A549 (cell line): ENCODE measurements around the gene POLE2. TPM values are rescaled to one million over a fixed set of nuclear protein-coding genes. Genes with fewer than 3 reads are reported as not detected.

Experiments used
- ATAC-seq, 2 experiments: fragments of 200-7000 bp in 1 of 2; fragments of >200 bp in 1 of 2; cut with Nextera tagmentation in 1 of 2; cut with Tn5 transposase in 1 of 2; 3 replicates each; pipeline versions ENCODE4 v1.8.0 to v1.9.1; 2018 to 2020; ENCODE audit warnings: mild to moderate bottlenecking in 1 of 2, moderate library complexity in 1 of 2
- CTCF ChIA-PET: fragments of 300-600 bp; sonication (Branson Sonifier 250); formaldehyde crosslinking; extraction: SDS; loops from one replicate; lab custom pipeline; 2021; ENCODE audit warnings: antibody characterized with exemption, inconsistent platforms; lab: Yijun Ruan, JAX
- POLR2A ChIA-PET: fragments of 350-600 bp; formaldehyde crosslinking; extraction: SDS; loops from one replicate; lab custom pipeline; 2021; ENCODE audit warnings: antibody characterized with exemption, inconsistent platforms; lab: Yijun Ruan, JAX
- DNase-seq, 2 experiments: peaks; one replicate each; pipeline versions ENCODE4 v3.0.0 to v3.0.0-alpha.2; 2011 to 2016; ENCODE audit warnings: low read depth in 1 of 2, low spot score in 1 of 2
- FAIRE-seq: peaks from 2 replicates; lab custom pipeline; 2011; peaks lifted over from hg19 to GRCh38; lab: Jason Lieb, UNC
- H3K27ac ChIP-seq, 2 experiments: fragments of >200 bp; sonication (Bioruptor Twin); formaldehyde crosslinking; 3 replicates each; pipeline ENCODE4 v1.5.1; 2016 to 2017
- H3K4me1 ChIP-seq: fragments of >200 bp; sonication (Bioruptor Twin); formaldehyde crosslinking; 3 replicates; pipeline ENCODE4 v1.6.1; 2016
- H3K4me2 ChIP-seq: fragments of >200 bp; sonication (Bioruptor Twin); formaldehyde crosslinking; 3 replicates; pipeline ENCODE4 v1.6.1; 2016
- H3K4me3 ChIP-seq: fragments of >200 bp; sonication (Bioruptor Twin); formaldehyde crosslinking; 3 replicates; pipeline ENCODE4 v1.5.1; 2016
- H3K9me3 ChIP-seq: fragments of >200 bp; sonication (Bioruptor Twin); formaldehyde crosslinking; 3 replicates; pipeline ENCODE4 v1.6.1; 2016
- BCL3 ChIP-seq: fragments of >200 bp; sonication (Bioruptor Twin); formaldehyde crosslinking; IDR thresholded peaks from 3 replicates; pipeline ENCODE4 v1.6.1; 2016
- BHLHE40 ChIP-seq: IDR thresholded peaks from 2 replicates; pipeline ENCODE4 v1.6.1; 2012; ENCODE audit warnings: low read depth, low read length, inconsistent platforms
- CBX8 ChIP-seq: fragments of 200-600 bp; sonication (generic); IDR thresholded peaks from 2 replicates; pipeline ENCODE4 v1.6.1; 2016
- CEBPB ChIP-seq, 2 experiments: fragments of >200 bp in 1 of 2; sonication (Bioruptor Twin) in 1 of 2; formaldehyde crosslinking in 1 of 2; IDR thresholded peaks; 2 replicates each; pipeline ENCODE4 v1.6.1; 2012 to 2016
- CHD4 ChIP-seq: fragments of 200-600 bp; sonication (generic); IDR thresholded peaks from 2 replicates; pipeline ENCODE4 v1.6.1; 2016; ENCODE audit warnings: antibody characterized with exemption, mild to moderate bottlenecking, borderline replicate concordance
- E2F6 ChIP-seq: IDR thresholded peaks from 2 replicates; pipeline ENCODE4 v1.6.1; 2012; ENCODE audit warnings: low read depth, borderline replicate concordance
- ELK1 ChIP-seq: fragments of 150-350 bp; IDR thresholded peaks from 2 replicates; pipeline ENCODE4 v1.6.1; 2014; ENCODE audit warnings: low read depth, mild to moderate bottlenecking, low read length
- EP300 ChIP-seq, 2 experiments: fragments of >200 bp; sonication (Bioruptor Twin); formaldehyde crosslinking; IDR thresholded peaks; 2 replicates in 1 of 2; 3 replicates in 1 of 2; pipeline ENCODE4 v1.6.1; 2016 to 2017
- ESRRA ChIP-seq: fragments of 150-350 bp; IDR thresholded peaks from 2 replicates; pipeline ENCODE4 v1.6.1; 2014; ENCODE audit warnings: mild to moderate bottlenecking, low read length, borderline replicate concordance
- HOXB13 ChIP-seq: fragments of 250-450 bp; sonication (Bioruptor Pico); IDR thresholded peaks from 2 replicates; pipeline ENCODE4 v1.5.0; 2020; ENCODE audit warnings: low read depth, mild to moderate bottlenecking, moderate library complexity
- HOXB5 ChIP-seq: fragments of 250-450 bp; sonication (Bioruptor Pico); IDR thresholded peaks from 2 replicates; pipeline ENCODE4 v1.5.0; 2020; ENCODE audit warnings: mild to moderate bottlenecking, moderate library complexity
- JUN ChIP-seq, 2 experiments: fragments of >200 bp; sonication (Bioruptor Twin); formaldehyde crosslinking; IDR thresholded peaks; 2 replicates in 1 of 2; 3 replicates in 1 of 2; pipeline ENCODE4 v1.6.1; 2016 to 2017
- MAX ChIP-seq: IDR thresholded peaks from 2 replicates; pipeline ENCODE4 v1.6.1; 2012
- MYC ChIP-seq: IDR thresholded peaks from 2 replicates; pipeline ENCODE4 v1.6.1; 2012; ENCODE audit warnings: mild to moderate bottlenecking, inconsistent platforms, low read length, improper control_type of control experiment, borderline replicate concordance
- NR3C1 ChIP-seq: fragments of >200 bp; sonication (Bioruptor Twin); formaldehyde crosslinking; IDR thresholded peaks from 3 replicates; pipeline ENCODE4 v1.6.1; 2017
- PHF8 ChIP-seq: fragments of 200-600 bp; sonication (generic); IDR thresholded peaks from 2 replicates; pipeline ENCODE4 v1.6.1; 2016; ENCODE audit warnings: low read depth, mild to moderate bottlenecking, antibody characterized with exemption, moderate library complexity, borderline replicate concordance
- POLR2A ChIP-seq: IDR thresholded peaks from 2 replicates; pipeline ENCODE4 v1.6.1; 2012; ENCODE audit warnings: mild to moderate bottlenecking, low read length
- RAD21 ChIP-seq, 2 experiments: fragments of >200 bp in 1 of 2; sonication (Bioruptor Twin) in 1 of 2; formaldehyde crosslinking in 1 of 2; IDR thresholded peaks in 1 of 2; conservative IDR thresholded peaks in 1 of 2; 2 replicates in 1 of 2; 3 replicates in 1 of 2; pipeline ENCODE4 v1.6.1; 2012 to 2018; ENCODE audit warnings: inconsistent platforms in 1 of 2
- TFCP2L1 ChIP-seq: fragments of 250-450 bp; sonication (Bioruptor Pico); IDR thresholded peaks from 2 replicates; pipeline ENCODE4 v1.5.0; 2021; ENCODE audit warnings: mild to moderate bottlenecking
- TP53 ChIP-seq: fragments of 250-450 bp; sonication (Bioruptor Pico); IDR thresholded peaks from 2 replicates; pipeline ENCODE4 v1.5.0; 2021; ENCODE audit warnings: mild to moderate bottlenecking, moderate library complexity
- ZC3H11A ChIP-seq: fragments of 450-650 bp; IDR thresholded peaks from 2 replicates; pipeline ENCODE4 v1.6.1; 2014; ENCODE audit warnings: antibody characterized with exemption, mild to moderate bottlenecking
- WGBS: methylation state at CpG from one replicate; pipeline ENCODE4 v1.1.6; 2017; ENCODE audit errors: missing lambda C conversion rate; 5-methylcytosine and 5-hydroxymethylcytosine counted together
- polyA plus RNA-seq, 4 experiments: library from polyadenylated mRNA; depleted of rRNA in 3 of 4; stranded (reverse); fragments of >200 nt; fragmentation: RNase III in 1 of 4; extraction: RNeasy Plus Mini Kit Qiagen cat#74134 plus additional on column Dnase treatment in 1 of 4; gene quantifications; 2 replicates in 3 of 4; 3 replicates in 1 of 4; pipeline ENCODE4 v1.2.3, GENCODE V29; 2011 to 2017

POLE2 gene
- polyA plus RNA-seq, 2 of the 4 experiments (the other 2 are of a cell fraction), result 20.2 to 28.1 TPM

- WGBS, result 97% methylated on average over 3 of the region's 3 CpGs
- DNase-seq (no peak), FAIRE-seq (no peak), ATAC-seq (no peak)
- POLR2A ChIA-PET, result no interaction called here
- Histone ChIP-seq H3K27ac (no peak overlapping the region), H3K4me3 (no peak overlapping the region), H3K9me3 (no peaks in the 10 kb centered on the region), H3K4me2 (no peak overlapping the region), H3K4me1 (peaks cover 35% of the 10 kb centered on the region)
- TF ChIP-seq TP53 (no peak), ZC3H11A (no peak), ESRRA (no peak), CEBPB (IDR thresholded peaks at IDR 0.05) (no peak), TFCP2L1 (CRISPR knock-in tag) (no peak), BHLHE40 (no peak), ELK1 (no peak), CHD4 (no peak), EP300 (IDR thresholded peaks at IDR 0.05) (no peak), PHF8 (no peak)
- CTCF ChIA-PET, result interaction anchor here (0.6 to 1.5 kb wide), 4 partner anchors 17 to 263 kb away, joined by 3 to 5 read pairs (median 3); partner anchors contain the start of genes MGAT2, POLE2 and RPL36AL
Measured at GRCh38 chr14:49637534-49638078, 50.4 kb downstream of the POLE2 start.

GRCh38 chr14:49636866-49637265 is 51.1 kb downstream of the POLE2 start:
- Histone ChIP-seq H3K4me2 (peak overlapping the region; percentile 76), H3K4me3 (no peak overlapping the region), H3K9me3 (no peaks in the 10 kb centered on the region), H3K4me1 (peaks cover 31% of the 10 kb centered on the region), H3K27ac (no peak overlapping the region)
- ChIA-PET CTCF (interaction anchor here (1.0 to 1.5 kb wide), 2 partner anchors 11 to 52 kb away, joined by 3 to 4 read pairs; partner anchors contain the start of gene POLE2), POLR2A (interaction anchor here (3.2 kb wide), 1 partner anchor 131 kb away, joined by 43 read pairs; the partner anchor contains the start of gene KLHDC2)
- ATAC-seq (no peak), FAIRE-seq (no peak), DNase-seq (no peak)
- TF ChIP-seq RAD21 (conservative IDR thresholded peaks at IDR 0.05 in 1 of 2, IDR thresholded peaks at IDR 0.05 in 1 of 2), result no peak
- WGBS, result 100% methylated on average over 1 of the region's 1 CpG

GRCh38 chr14:49634547-49635334 is 53.3 kb downstream of the POLE2 start, which contains the start of gene DNAAF2:
DNAAF2 (minus strand) TSS chr14:49635244; CDS start chr14:49635149, 95 bp downstream.
- TF ChIP-seq MYC, result peak; percentile 79; the same call in 1 of the 2 replicates
- peak; percentile 28; the same call in 1 of the 2 replicates for TF ChIP-seq E2F6
- peak; percentile 46; the same call in 1 of the 2 replicates for TF ChIP-seq HOXB13 (CRISPR knock-in tag)
- no peak for TF ChIP-seq CHD4
- 0 out of 2 replicates have a peak, but pooled peaks have one; percentile 14 for TF ChIP-seq HOXB5 (CRISPR knock-in tag)
- TF ChIP-seq POLR2A, result peak; percentile 24; the same call in 1 of the 2 replicates
- peak; percentile 9; the same call in 1 of the 2 replicates for TF ChIP-seq TFCP2L1 (CRISPR knock-in tag)
- TF ChIP-seq NR3C1, result no peak
- TF ChIP-seq JUN (IDR thresholded peaks at IDR 0.05), result peak in 1 of 2 experiments; percentile 73; a peak in 1 of 5 replicates
- TF ChIP-seq BCL3, result peak; percentile 40; the same call in 1 of the 3 replicates
- no peak for TF ChIP-seq CBX8
- TF ChIP-seq MAX, result peak; percentile 81
- peak within 1 kb of the TSS; percentile 78 for H3K4me3 ChIP-seq
- H3K9me3 ChIP-seq, result no peaks in the 10 kb centered on the region
- ChIA-PET CTCF (interaction anchor here (0.5 to 5.2 kb wide), 35 partner anchors 9 to 247 kb away, joined by 3 to 55 read pairs (median 4); partner anchors contain the start of genes KLHDC2, MGAT2, NEMF and POLE2), POLR2A (interaction anchor here (0.6 to 3.2 kb wide), 18 partner anchors 10 to 228 kb away, joined by 3 to 46 read pairs (median 6); partner anchors contain the start of genes KLHDC2, LRR1, MGAT2 and POLE2)
- DNase-seq (peak; percentile 66 to 78), FAIRE-seq (no peak), ATAC-seq (peak; percentile 67 to 73)
- peak within 1 kb of the TSS; percentile 76 for H3K4me2 ChIP-seq
- H3K4me1 ChIP-seq, result peaks cover 22% of the 10 kb centered on the region; the same call in 2 of the 3 replicates
- H3K27ac ChIP-seq, result peak within 1 kb of the TSS; percentile 92 to 94
- WGBS, result 4% methylated on average over 23 of the region's 80 CpGs
